Measurements from ENCODE around the gene UBE2QL1.

UBE2QL1 gene

GRCh38 chr5:6517510-6517909 is 68.9 kb downstream of the UBE2QL1 start:
- no peak for DNase-seq (ENCODE audit: low spot score)
- TF ChIP-seq, protein P1, sequence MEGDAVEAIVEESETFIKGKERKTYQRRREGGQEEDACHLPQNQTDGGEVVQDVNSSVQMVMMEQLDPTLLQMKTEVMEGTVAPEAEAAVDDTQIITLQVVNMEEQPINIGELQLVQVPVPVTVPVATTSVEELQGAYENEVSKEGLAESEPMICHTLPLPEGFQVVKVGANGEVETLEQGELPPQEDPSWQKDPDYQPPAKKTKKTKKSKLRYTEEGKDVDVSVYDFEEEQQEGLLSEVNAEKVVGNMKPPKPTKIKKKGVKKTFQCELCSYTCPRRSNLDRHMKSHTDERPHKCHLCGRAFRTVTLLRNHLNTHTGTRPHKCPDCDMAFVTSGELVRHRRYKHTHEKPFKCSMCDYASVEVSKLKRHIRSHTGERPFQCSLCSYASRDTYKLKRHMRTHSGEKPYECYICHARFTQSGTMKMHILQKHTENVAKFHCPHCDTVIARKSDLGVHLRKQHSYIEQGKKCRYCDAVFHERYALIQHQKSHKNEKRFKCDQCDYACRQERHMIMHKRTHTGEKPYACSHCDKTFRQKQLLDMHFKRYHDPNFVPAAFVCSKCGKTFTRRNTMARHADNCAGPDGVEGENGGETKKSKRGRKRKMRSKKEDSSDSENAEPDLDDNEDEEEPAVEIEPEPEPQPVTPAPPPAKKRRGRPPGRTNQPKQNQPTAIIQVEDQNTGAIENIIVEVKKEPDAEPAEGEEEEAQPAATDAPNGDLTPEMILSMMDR (IDR thresholded peaks at IDR 0.05; ENCODE audit: extremely low read depth, missing control alignments): no peak

GRCh38 chr5:6518298-6519057 is 69.8 kb downstream of the UBE2QL1 start:
- DNase-seq (ENCODE audit: low spot score): no peak
- TF ChIP-seq, protein P1 (IDR thresholded peaks at IDR 0.05; ENCODE audit: extremely low read depth, missing control alignments): no peak

DNA sequence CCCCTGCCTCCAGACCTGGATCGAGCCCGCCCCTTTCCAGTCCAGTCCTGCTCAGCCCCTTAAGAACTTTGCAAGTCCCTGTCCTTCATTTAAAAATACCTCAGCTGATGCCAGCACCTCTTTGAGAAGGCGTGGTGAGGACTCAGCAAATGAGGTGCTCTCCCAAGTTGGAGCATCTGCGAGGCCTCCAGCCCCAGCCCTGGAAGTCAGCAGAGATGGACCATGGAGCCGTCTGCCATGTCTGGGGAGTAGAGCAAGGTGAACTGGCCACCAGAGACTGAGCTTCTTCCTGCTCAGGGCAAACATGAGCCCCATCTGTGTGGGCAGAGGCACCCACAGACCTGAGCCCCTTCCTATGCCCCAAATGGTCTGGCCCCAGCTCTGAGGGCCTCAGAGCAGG is 71.5 kb downstream of the UBE2QL1 start:
- TF ChIP-seq, protein P1 (IDR thresholded peaks at IDR 0.05; ENCODE audit: extremely low read depth, missing control alignments): no peak
- DNase-seq (ENCODE audit: low spot score): no peak

GRCh38 chr5:6522331-6522730 is 73.7 kb downstream of the UBE2QL1 start:
- TF ChIP-seq, protein P1 (IDR thresholded peaks at IDR 0.05; ENCODE audit: extremely low read depth, missing control alignments): no peak
- DNase-seq (ENCODE audit: low spot score): no peak

- DNase-seq (ENCODE audit: low spot score): no peak
- TF ChIP-seq, protein P1 (IDR thresholded peaks at IDR 0.05; ENCODE audit: extremely low read depth, missing control alignments): no peak
Measured at GRCh38 chr5:6522923-6523322, 74.3 kb downstream of the UBE2QL1 start.

DNA sequence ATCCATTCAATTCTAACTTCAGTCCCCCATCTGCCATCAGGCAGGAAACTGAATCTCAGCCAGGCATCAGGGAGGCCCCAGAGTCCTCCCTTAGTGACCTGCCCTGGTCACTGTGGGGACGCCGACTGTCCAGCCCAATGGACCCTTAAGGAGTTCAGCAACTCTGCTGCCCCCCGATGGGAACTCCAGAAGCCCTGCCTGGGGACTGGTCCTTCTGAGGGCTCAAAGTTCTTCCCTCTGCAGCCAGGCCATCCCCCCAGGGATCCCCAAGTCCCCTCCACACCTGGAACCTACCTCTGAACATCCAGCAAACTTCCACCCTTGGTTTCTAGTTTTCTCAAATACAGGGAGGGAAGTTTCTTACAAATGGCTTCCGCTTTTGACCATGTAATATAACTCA is 76.8 kb downstream of the UBE2QL1 start:
- DNase-seq (ENCODE audit: low spot score): peak; percentile 32
- TF ChIP-seq, protein P1 (IDR thresholded peaks at IDR 0.05; ENCODE audit: extremely low read depth, missing control alignments): no peak

GRCh38 chr5:6525910-6526309 is 77.3 kb downstream of the UBE2QL1 start:
- TF ChIP-seq, protein P1 (IDR thresholded peaks at IDR 0.05; ENCODE audit: extremely low read depth, missing control alignments): peak; percentile 23
- peak; percentile 66 for DNase-seq (ENCODE audit: low spot score)

All from GM20000 (cell line).